GM10266 (cell line): ENCODE data around the gene RMI2.

Source experiments
- DNase-seq: peaks from one replicate; pipeline ENCODE4 v3.0.0; 2012; ENCODE audit errors: extremely low spot score
- CTCF ChIP-seq: IDR thresholded peaks from 2 replicates; pipeline ENCODE4 v1.5.1; 2012; ENCODE audit warnings: mild to moderate bottlenecking, low read depth; ENCODE audit not compliant: control insufficient read depth, insufficient read depth; ENCODE audit errors: missing control alignments

The RMI2 gene

GRCh38 chr16:11380836-11381235 is 35.6 kb downstream of the RMI2 start:
- DNase-seq, result no peak
- TF ChIP-seq CTCF, result no peak

GRCh38 chr16:11383481-11384183 is 38.4 kb downstream of the RMI2 start:
- no peak for DNase-seq
- TF ChIP-seq CTCF, result no peak

GRCh38 chr16:11384184-11384955 is 39.1 kb downstream of the RMI2 start:
- no peak for TF ChIP-seq CTCF
- DNase-seq, result no peak

GRCh38 chr16:11384956-11385586 is 39.8 kb downstream of the RMI2 start:
- no peak for TF ChIP-seq CTCF
- no peak for DNase-seq

- peak; percentile 20 for DNase-seq
- no peak for TF ChIP-seq CTCF
These were observed 40.9 kb downstream of the RMI2 start for GRCh38 chr16:11386054-11386680.

GRCh38 chr16:11386791-11387546 is 41.7 kb downstream of the RMI2 start:
- no peak for DNase-seq
- peak; percentile 22 for TF ChIP-seq CTCF
